Activated CD4-positive, alpha-beta memory T cell treated with anti-CD3 and anti-CD28 coated beads, Interleukin-2, amount 10 ng/mL, durations not matched to agents 7 days and 5 days (primary cell): ENCODE results near the gene ABTB1. TPM values are rescaled to one million over a fixed set of nuclear protein-coding genes. Genes with fewer than 3 reads are reported as not detected.
A peak's percentile ranks its signal among the peaks of the same experiment; 100 is the strongest.

Experiments used
- CTCF ChIA-PET: fragments of 350-600 bp; sonication (Branson Sonifier 250); formaldehyde crosslinking; loops from one replicate; lab custom pipeline; 2021; ENCODE audit warnings: antibody characterized with exemption, inconsistent platforms; lab: Charles Lee
- POLR2A ChIA-PET: fragments of 350-600 bp; sonication (Branson Sonifier 250); formaldehyde crosslinking; loops from one replicate; lab custom pipeline; 2021; ENCODE audit warnings: antibody characterized with exemption; lab: Charles Lee
- DNase-seq: peaks from one replicate; pipeline ENCODE4 v3.0.0-alpha.2; 2020
- H3K27ac Mint-ChIP-seq: one replicate; pipeline ENCODE4 v1.8.0; 2021; ENCODE audit warnings: mild to moderate bottlenecking, mixed read lengths
- H3K27me3 Mint-ChIP-seq: one replicate; pipeline ENCODE4 v1.8.0; 2021; ENCODE audit warnings: mixed read lengths
- H3K36me3 Mint-ChIP-seq: one replicate; pipeline ENCODE4 v1.8.0; 2021; ENCODE audit warnings: low read depth, mixed read lengths
- H3K4me1 Mint-ChIP-seq: one replicate; pipeline ENCODE4 v1.8.0; 2021; ENCODE audit warnings: mixed read lengths
- H3K4me3 Mint-ChIP-seq: one replicate; pipeline ENCODE4 v1.8.0; 2021; ENCODE audit warnings: mild to moderate bottlenecking, mixed read lengths
- H3K9me3 Mint-ChIP-seq: one replicate; pipeline ENCODE4 v1.8.0; 2021; ENCODE audit warnings: mixed read lengths
- total RNA-seq, 2 experiments: library from RNA; stranded (reverse); gene quantifications; one replicate each; pipeline ENCODE4 v1.2.3, GENCODE V29; 2021

ABTB1 gene
- total RNA-seq: 10 to 100 TPM; 34.3 to 38.8 TPM

GRCh38 chr3:127672429-127673190 is at the start of gene ABTB1:
TSS of gene ABTB1 (plus strand) at chr3:127672952. CDS start at chr3:127673026, 74 bp downstream.
- DNase-seq: peak; percentile 89

GRCh38 chr3:127624063-127624462 is 48.7 kb upstream of the ABTB1 start:
- Mint-ChIP-seq H3K27ac (no peak overlapping the region), H3K27me3 (peaks cover 25% of the 10 kb centered on the region), H3K36me3 (peaks cover 28% of the 10 kb centered on the region), H3K9me3 (no peaks in the 10 kb centered on the region), H3K4me3 (no peak overlapping the region), H3K4me1 (peaks cover 12% of the 10 kb centered on the region)
- DNase-seq: no peak
- ChIA-PET CTCF (no interaction called here), POLR2A (interaction anchor here (1.0 kb wide), 1 partner anchor 49 kb away, joined by 3 read pairs; no protein-coding TSS in a partner anchor)

More at GRCh38 chr3:127672429-127673190, at the start of gene ABTB1:
- ChIA-PET CTCF (interaction anchor here (1.0 to 1.1 kb wide), 2 partner anchors 22 to 98 kb away, joined by 5 read pairs; no protein-coding TSS in a partner anchor), POLR2A (interaction anchor here (0.6 to 3.8 kb wide), 17 partner anchors 11 to 1490 kb away, joined by 3 to 43 read pairs (median 4); partner anchors contain the start of genes MCM2, SEC61A1 and TPRA1)
- H3K27me3 Mint-ChIP-seq: no peaks in the 10 kb centered on the region
- H3K36me3 Mint-ChIP-seq: peaks cover 2% of the 10 kb centered on the region
- H3K9me3 Mint-ChIP-seq: no peaks in the 10 kb centered on the region
- peak within 1 kb of the TSS; percentile 94 for H3K27ac Mint-ChIP-seq
- peaks cover 30% of the 10 kb centered on the region for H3K4me1 Mint-ChIP-seq
- H3K4me3 Mint-ChIP-seq: peak within 1 kb of the TSS; percentile 88

GRCh38 chr3:127625821-127626220 is 46.9 kb upstream of the ABTB1 start:
- no peak for DNase-seq
- no peak overlapping the region for H3K27ac Mint-ChIP-seq
- no peak overlapping the region for H3K4me3 Mint-ChIP-seq
- H3K4me1 Mint-ChIP-seq: peaks cover 23% of the 10 kb centered on the region
- H3K36me3 Mint-ChIP-seq: peaks cover 27% of the 10 kb centered on the region
- peaks cover 40% of the 10 kb centered on the region for H3K27me3 Mint-ChIP-seq
- ChIA-PET CTCF (no interaction called here), POLR2A (interaction anchor here (0.8 kb wide), 1 partner anchor 27 kb away, joined by 3 read pairs; no protein-coding TSS in a partner anchor)
- no peaks in the 10 kb centered on the region for H3K9me3 Mint-ChIP-seq

GRCh38 chr3:127628426-127628787 is 44.3 kb upstream of the ABTB1 start:
- Mint-ChIP-seq H3K9me3 (no peaks in the 10 kb centered on the region), H3K36me3 (peaks cover 6% of the 10 kb centered on the region), H3K4me3 (peak overlapping the region; percentile 66), H3K27me3 (peaks cover 54% of the 10 kb centered on the region), H3K4me1 (peaks cover 25% of the 10 kb centered on the region), H3K27ac (no peak overlapping the region)
- ChIA-PET CTCF (interaction anchor here (0.9 to 2.2 kb wide), 2 partner anchors 9 to 53 kb away, joined by 5 to 6 read pairs; no protein-coding TSS in a partner anchor), POLR2A (interaction anchor here (3.0 kb wide), 1 partner anchor 30 kb away, joined by 17 read pairs; the partner anchor contains the start of gene MCM2)
- DNase-seq: no peak

GRCh38 chr3:127628788-127629466 is 43.8 kb upstream of the ABTB1 start, which contains the start of gene PODXL2:
TSS of gene PODXL2 (plus strand) at chr3:127629185. CDS start at chr3:127629220, 35 bp downstream.
- H3K4me3 Mint-ChIP-seq: peak within 1 kb of the TSS; percentile 68
- no peak within 1 kb of the TSS for H3K27ac Mint-ChIP-seq
- POLR2A ChIA-PET: interaction anchor here (3.0 kb wide), 1 partner anchor 30 kb away, joined by 17 read pairs; the partner anchor contains the start of gene MCM2
- H3K36me3 Mint-ChIP-seq: peaks cover 6% of the 10 kb centered on the region
- DNase-seq: peak; percentile 21
- H3K4me1 Mint-ChIP-seq: peaks cover 25% of the 10 kb centered on the region
- CTCF ChIA-PET: no interaction called here
- no peaks in the 10 kb centered on the region for H3K9me3 Mint-ChIP-seq
- peaks cover 58% of the 10 kb centered on the region for H3K27me3 Mint-ChIP-seq

- DNase-seq: peak; percentile 29
- H3K27ac Mint-ChIP-seq: no peak overlapping the region
- no peaks in the 10 kb centered on the region for H3K9me3 Mint-ChIP-seq
- H3K4me1 Mint-ChIP-seq: peaks cover 25% of the 10 kb centered on the region
- peaks cover 56% of the 10 kb centered on the region for H3K27me3 Mint-ChIP-seq
- ChIA-PET CTCF (no interaction called here), POLR2A (interaction anchor here (3.0 kb wide), 1 partner anchor 31 kb away, joined by 17 read pairs; the partner anchor contains the start of gene MCM2)
- peak overlapping the region; percentile 68 for H3K4me3 Mint-ChIP-seq
- peaks cover 6% of the 10 kb centered on the region for H3K36me3 Mint-ChIP-seq
Observed at GRCh38 chr3:127629467-127630403, 43.0 kb upstream of the ABTB1 start.

GRCh38 chr3:127630811-127631714 is 41.7 kb upstream of the ABTB1 start:
- H3K9me3 Mint-ChIP-seq: no peaks in the 10 kb centered on the region
- DNase-seq: no peak
- peaks cover 24% of the 10 kb centered on the region for H3K4me1 Mint-ChIP-seq
- H3K27ac Mint-ChIP-seq: no peak overlapping the region
- peaks cover 6% of the 10 kb centered on the region for H3K36me3 Mint-ChIP-seq
- ChIA-PET POLR2A (interaction anchor here (3.0 kb wide), 1 partner anchor 32 kb away, joined by 17 read pairs; the partner anchor contains the start of gene MCM2), CTCF (no interaction called here)
- H3K27me3 Mint-ChIP-seq: peaks cover 56% of the 10 kb centered on the region
- no peak overlapping the region for H3K4me3 Mint-ChIP-seq

- POLR2A ChIA-PET: no interaction called here
- H3K4me3 Mint-ChIP-seq: no peak overlapping the region
- peaks cover 27% of the 10 kb centered on the region for H3K4me1 Mint-ChIP-seq
- DNase-seq: no peak
- peaks cover 47% of the 10 kb centered on the region for H3K27me3 Mint-ChIP-seq
- H3K27ac Mint-ChIP-seq: no peak overlapping the region
- CTCF ChIA-PET: no interaction called here
- peaks cover 6% of the 10 kb centered on the region for H3K36me3 Mint-ChIP-seq
- H3K9me3 Mint-ChIP-seq: no peaks in the 10 kb centered on the region
Observed at GRCh38 chr3:127632035-127632820, 40.5 kb upstream of the ABTB1 start.

GRCh38 chr3:127634653-127635052 is 38.1 kb upstream of the ABTB1 start:
- POLR2A ChIA-PET: no interaction called here
- no peak for DNase-seq
- Mint-ChIP-seq H3K27me3 (peaks cover 29% of the 10 kb centered on the region), H3K27ac (no peak overlapping the region), H3K4me1 (peaks cover 31% of the 10 kb centered on the region), H3K36me3 (peaks cover 4% of the 10 kb centered on the region), H3K9me3 (no peaks in the 10 kb centered on the region), H3K4me3 (no peak overlapping the region)
- CTCF ChIA-PET: interaction anchor here (1.0 kb wide), 1 partner anchor 10 kb away, joined by 3 read pairs; no protein-coding TSS in a partner anchor

- H3K4me1 Mint-ChIP-seq: peaks cover 21% of the 10 kb centered on the region
- H3K27me3 Mint-ChIP-seq: peaks cover 4% of the 10 kb centered on the region
- no peaks in the 10 kb centered on the region for H3K9me3 Mint-ChIP-seq
- POLR2A ChIA-PET: interaction anchor here (0.7 to 2.8 kb wide), 7 partner anchors 9 to 62 kb away, joined by 3 to 11 read pairs (median 3); partner anchors contain the start of genes ABTB1 and TPRA1
- no peaks in the 10 kb centered on the region for H3K36me3 Mint-ChIP-seq
- DNase-seq: peak; percentile 76
- CTCF ChIA-PET: interaction anchor here (0.9 to 3.1 kb wide), 7 partner anchors 10 to 89 kb away, joined by 3 to 18 read pairs (median 5); partner anchors contain the start of genes MCM2 and TPRA1
- H3K27ac Mint-ChIP-seq: peak overlapping the region; percentile 53
- H3K4me3 Mint-ChIP-seq: no peak overlapping the region
Observed at GRCh38 chr3:127637546-127637945, 35.2 kb upstream of the ABTB1 start.
